ENCODE measurements around the gene KRT72. TPM values are rescaled to one million over a fixed set of nuclear protein-coding genes. Genes with fewer than 3 reads are reported as not detected.

Gene KRT72
- polyA plus RNA-seq, 12 donors, result 0.11 to 0.26 (median 0.12) TPM; not detected in 9

GRCh38 chr12:52630599-52631200 lies 29.4 kb upstream of the KRT72 start:
- no peak for DNase-seq

- DNase-seq, result no peak
Measured at GRCh38 chr12:52630008-52630500, 28.8 kb upstream of the KRT72 start.

GRCh38 chr12:52629281-52630007 lies 28.2 kb upstream of the KRT72 start:
- DNase-seq, result no peak

- DNase-seq, result no peak
Measured at GRCh38 chr12:52628841-52629240, 27.6 kb upstream of the KRT72 start.

GRCh38 chr12:52628111-52628507 lies 26.8 kb upstream of the KRT72 start:
- no peak for DNase-seq

- DNase-seq, result no peak
Measured at GRCh38 chr12:52627395-52628110, 26.3 kb upstream of the KRT72 start.

GRCh38 chr12:52622349-52622748 lies 21.1 kb upstream of the KRT72 start:
- DNase-seq, result no peak

GRCh38 chr12:52618866-52619265 lies 17.6 kb upstream of the KRT72 start:
- DNase-seq, result no peak

GRCh38 chr12:52618216-52618615 lies 17.0 kb upstream of the KRT72 start, which contains the start of gene KRT73:
Gene KRT73, minus strand, starts transcription at chr12:52618559. Its CDS starts 35 bp downstream, at chr12:52618524.
- DNase-seq, result no peak

GRCh38 chr12:52617403-52617785 lies 16.1 kb upstream of the KRT72 start:
- DNase-seq, result no peak

- no peak for DNase-seq
Measured at GRCh38 chr12:52616680-52617402, 15.6 kb upstream of the KRT72 start.

- DNase-seq, result no peak
Measured at GRCh38 chr12:52615912-52616311, 14.6 kb upstream of the KRT72 start.

GRCh38 chr12:52615208-52615868 lies 14.1 kb upstream of the KRT72 start:
- no peak for DNase-seq

- DNase-seq, result no peak
Measured at GRCh38 chr12:52614381-52615207, 13.3 kb upstream of the KRT72 start.

GRCh38 chr12:52613384-52614030 lies 12.2 kb upstream of the KRT72 start:
- DNase-seq, result no peak

- no peak for DNase-seq
Measured at GRCh38 chr12:52612431-52613383, 11.4 kb upstream of the KRT72 start.

- DNase-seq, result no peak
Measured at GRCh38 chr12:52611080-52611468, 9.8 kb upstream of the KRT72 start.

- no peak for DNase-seq
Measured at GRCh38 chr12:52608826-52609630, 7.8 kb upstream of the KRT72 start.

Measured in muscle of arm (tissue), 12 donors.